GM18520 (cell line): ENCODE results near the gene PTGFRN.

Source experiments
- ATAC-seq: cut with Tn5 transposase; IDR thresholded peaks from one replicate; pipeline ENCODE4 v1.9.1; 2021; ENCODE audit not compliant: unreplicated experiment

Gene PTGFRN

DNA sequence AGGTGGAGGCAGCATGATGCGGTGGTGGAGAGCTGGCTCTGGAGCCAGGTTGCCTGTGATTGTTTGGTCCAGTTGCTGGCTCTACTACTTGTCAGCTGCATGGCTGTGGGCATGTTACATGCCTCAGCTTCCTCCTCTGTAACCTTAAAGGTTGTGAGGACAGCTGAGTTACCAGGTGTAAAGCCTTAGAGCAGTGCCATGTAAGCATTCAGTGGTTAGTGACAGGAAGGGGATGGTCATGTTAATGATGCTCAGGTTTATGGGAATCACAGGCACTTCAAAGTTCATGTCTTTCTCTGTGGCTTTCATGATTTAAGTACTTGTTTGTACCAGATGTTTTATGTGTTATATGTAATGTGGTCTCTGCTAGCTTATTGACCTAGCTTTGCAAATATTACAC lies 32.6 kb downstream of the PTGFRN start:
- ATAC-seq = no peak

DNA sequence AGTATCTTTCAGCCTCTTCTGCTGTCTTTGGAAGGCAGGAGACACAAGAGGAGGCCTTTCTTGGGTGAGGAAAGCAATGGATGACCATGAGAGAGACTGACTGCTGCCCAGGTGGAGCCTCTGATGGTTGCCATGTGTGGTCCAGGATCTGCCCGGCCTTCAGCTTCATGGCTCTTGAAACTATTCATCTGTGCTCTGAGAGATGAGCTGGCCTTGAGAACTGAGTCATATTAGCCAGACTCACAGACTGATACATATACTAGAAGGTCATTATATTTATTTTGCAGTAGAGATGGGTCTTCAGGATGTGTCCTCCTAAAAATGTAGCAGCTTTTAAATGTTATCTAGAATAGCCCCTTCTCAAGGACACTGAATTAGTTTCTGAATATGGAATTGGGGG lies 33.7 kb downstream of the PTGFRN start:
- ATAC-seq = no peak

- ATAC-seq = no peak
Measured at GRCh38 chr1:116944613-116945012, 34.9 kb downstream of the PTGFRN start.

GRCh38 chr1:116945421-116945820 lies 35.7 kb downstream of the PTGFRN start:
- no peak for ATAC-seq

GRCh38 chr1:116945996-116946395 lies 36.3 kb downstream of the PTGFRN start:
- ATAC-seq = no peak

GRCh38 chr1:116947092-116947860 lies 37.6 kb downstream of the PTGFRN start:
- no peak for ATAC-seq

DNA sequence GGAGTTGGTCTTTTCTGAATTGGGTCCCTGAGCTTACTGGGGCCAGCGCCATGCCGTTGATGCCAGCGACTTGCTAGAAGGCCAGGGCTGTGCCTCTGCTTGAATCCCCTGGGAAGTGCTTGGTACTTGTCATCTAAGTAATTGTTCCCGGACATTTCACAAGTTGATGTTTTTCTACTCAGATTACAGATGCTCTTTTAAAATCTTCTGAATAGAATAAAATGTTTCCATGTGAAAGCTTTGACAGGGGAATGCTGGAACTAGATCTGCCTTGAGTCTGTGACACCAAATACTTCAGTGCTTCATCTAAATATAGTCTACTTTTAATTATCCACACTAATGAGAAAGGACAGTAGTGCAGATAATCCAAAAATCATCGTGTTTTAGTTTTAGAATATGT lies 38.3 kb downstream of the PTGFRN start:
- ATAC-seq = no peak

- no peak for ATAC-seq
Measured at GRCh38 chr1:116948642-116949041, 38.9 kb downstream of the PTGFRN start.

DNA sequence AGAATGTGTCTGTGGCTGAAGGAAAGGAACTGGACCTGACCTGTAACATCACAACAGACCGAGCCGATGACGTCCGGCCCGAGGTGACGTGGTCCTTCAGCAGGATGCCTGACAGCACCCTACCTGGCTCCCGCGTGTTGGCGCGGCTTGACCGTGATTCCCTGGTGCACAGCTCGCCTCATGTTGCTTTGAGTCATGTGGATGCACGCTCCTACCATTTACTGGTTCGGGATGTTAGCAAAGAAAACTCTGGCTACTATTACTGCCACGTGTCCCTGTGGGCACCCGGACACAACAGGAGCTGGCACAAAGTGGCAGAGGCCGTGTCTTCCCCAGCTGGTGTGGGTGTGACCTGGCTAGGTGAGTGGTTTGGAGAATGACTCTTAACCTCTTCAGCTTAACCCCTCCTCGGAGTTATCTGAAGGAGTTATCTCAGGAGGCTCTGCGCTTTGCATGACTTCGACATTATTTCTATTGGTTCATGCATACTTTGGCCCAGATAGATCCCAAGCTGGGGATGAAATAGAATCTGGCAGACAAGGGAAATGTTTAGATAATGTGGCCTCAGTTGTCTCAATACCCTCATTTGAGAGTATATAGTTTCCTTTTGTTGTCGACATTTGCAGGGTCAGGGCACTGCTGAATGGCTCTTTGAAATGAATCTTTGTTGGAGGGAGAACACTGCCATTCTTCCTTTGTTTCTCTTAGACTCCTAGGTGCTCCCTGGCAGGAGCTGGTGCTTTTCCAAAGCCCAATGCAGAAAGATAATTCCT lies 39.7 kb downstream of the PTGFRN start:
- ATAC-seq = no peak

GRCh38 chr1:116950517-116951199 lies 40.9 kb downstream of the PTGFRN start:
- no peak for ATAC-seq

GRCh38 chr1:116951200-116951935 lies 41.7 kb downstream of the PTGFRN start:
- no peak for ATAC-seq

GRCh38 chr1:116952738-116953275 lies 43.1 kb downstream of the PTGFRN start:
- no peak for ATAC-seq

- ATAC-seq = no peak
Measured at GRCh38 chr1:116954440-116954839, 44.7 kb downstream of the PTGFRN start.

DNA sequence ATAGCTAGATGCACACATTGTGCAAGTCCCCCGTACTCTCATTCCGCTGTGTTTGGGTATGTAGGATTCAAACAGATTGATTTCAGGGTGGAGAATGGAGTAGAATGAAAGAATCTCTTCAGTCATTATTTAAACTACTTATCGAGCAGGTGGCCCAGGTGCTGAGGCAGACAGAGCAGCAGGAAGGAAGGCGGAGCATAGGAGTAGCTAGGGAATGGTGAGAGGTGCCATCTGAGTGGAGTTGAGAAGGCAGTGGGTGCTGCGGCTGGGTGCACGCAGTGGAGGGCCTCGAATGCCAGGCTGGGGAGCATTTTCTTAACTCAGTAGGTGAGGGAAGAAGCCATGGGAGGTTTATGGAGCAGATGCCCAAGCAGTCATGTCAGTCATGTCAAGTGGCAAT lies 46.7 kb downstream of the PTGFRN start:
- ATAC-seq = no peak

DNA sequence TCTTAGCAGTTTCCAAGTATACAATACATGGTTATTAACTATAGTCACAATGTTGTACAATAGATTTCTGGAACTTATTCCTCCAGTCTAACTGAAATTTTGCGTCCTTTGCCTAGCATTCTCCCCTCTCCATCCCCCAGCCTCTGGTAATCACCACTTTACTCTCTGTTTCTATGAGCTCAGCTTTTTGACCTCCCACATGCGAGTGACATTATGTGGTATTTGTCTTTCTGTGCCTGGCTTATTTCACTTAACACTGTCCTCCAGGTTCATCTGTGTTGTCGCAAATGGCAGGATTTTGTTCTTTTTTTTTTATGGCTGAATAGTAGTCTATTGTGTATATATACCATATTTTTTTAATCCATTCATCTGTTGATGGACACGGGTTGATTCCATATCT lies 47.9 kb downstream of the PTGFRN start:
- ATAC-seq = no peak

GRCh38 chr1:116958110-116958509 lies 48.4 kb downstream of the PTGFRN start:
- ATAC-seq = no peak

DNA sequence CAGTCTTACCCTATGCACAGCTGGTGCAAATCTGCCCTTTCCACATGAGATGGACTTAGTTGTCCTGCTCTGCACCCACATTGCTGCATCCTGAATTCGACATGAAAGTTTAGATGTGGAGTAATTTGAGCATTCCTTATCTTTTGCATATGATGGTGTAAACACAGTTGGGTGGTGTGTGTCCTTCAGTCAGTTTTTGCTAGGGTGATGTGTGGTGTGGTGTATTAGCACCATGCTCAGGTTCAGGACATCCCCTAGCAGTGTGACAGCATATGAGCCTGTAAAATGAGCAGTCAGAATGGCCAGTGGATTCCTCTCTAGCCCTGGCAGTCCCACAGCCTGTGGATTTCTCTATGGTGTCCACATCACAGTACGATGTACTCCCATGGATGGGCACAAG lies 49.3 kb downstream of the PTGFRN start:
- no peak for ATAC-seq

DNA sequence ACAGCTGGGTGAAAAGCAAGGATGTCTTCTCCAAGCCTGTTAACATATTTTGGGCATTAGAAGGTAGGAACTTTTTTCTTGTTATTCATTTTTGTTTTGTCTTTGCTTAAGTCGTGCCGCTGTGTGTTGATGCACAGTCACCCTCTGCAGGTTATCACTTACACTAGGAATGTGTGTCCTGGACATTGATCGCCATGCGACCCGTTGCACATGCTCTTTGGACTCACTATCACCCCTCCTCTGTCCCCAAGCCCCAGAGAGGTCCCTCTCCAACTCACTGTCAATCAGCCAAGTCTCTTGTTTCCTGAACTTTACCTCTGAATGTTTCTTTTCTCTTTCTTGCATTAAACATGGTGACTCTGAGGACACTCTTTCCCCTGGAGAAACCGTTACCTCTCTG lies 51.9 kb downstream of the PTGFRN start:
- no peak for ATAC-seq

DNA sequence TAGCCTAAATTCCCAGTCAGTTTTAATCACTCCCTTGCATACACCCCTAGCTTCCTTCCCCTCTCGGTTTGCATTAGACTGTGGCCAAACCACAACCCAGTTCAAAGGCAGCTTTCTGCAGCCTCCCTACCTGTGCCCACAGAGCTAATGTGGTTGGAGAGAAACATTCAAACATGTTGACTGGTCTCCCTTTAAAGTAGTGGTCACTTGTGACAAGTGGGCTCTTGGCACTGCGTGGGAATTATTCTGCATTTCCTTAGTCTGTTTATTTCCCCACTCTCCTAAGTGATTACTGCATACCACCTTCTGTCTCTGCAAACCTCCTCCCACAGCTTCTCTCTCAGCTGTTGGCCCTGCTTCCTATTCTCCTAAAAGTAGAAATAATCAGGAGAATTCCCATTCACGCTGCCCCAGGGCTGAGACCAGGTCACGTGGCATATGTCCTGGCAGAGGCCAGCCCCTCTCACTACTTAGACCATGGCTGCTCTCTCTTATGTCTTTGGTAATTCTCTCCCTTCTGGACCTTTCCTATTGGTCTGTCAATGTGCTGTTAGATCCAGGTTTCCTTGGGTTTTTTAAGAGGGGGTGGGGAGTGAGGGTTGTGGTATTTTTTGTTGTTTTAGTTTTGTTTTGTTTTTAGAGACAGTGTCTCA lies 53.4 kb downstream of the PTGFRN start:
- ATAC-seq = no peak

- no peak for ATAC-seq
Measured at GRCh38 chr1:116966791-116967190, 57.1 kb downstream of the PTGFRN start.
